ENCODE results near the gene IFNL1.
"Not testable (repeated sequence)": the region's sequence is repeated elsewhere in the genome, so short reads cannot be mapped to it uniquely, and the experiment has no call there.

Gene IFNL1

GRCh38 chr19:39296055-39296645 is at the start of gene IFNL1:
TSS of gene IFNL1 (plus strand) at chr19:39296407. CDS start at chr19:39296422, 15 bp downstream.
- DNase-seq, result no peak

GRCh38 chr19:39246951-39247669 is 49.1 kb upstream of the IFNL1 start:
- DNase-seq, result peak in 26 of 51 donors; percentile 2 to 53 (median 23)

- peak in 1 of 51 donors; percentile 9 for DNase-seq
These were observed 48.2 kb upstream of the IFNL1 start for GRCh38 chr19:39247701-39248664.

- no peak for DNase-seq
These were observed 47.4 kb upstream of the IFNL1 start, which contains the start of gene IFNL4 for GRCh38 chr19:39248806-39249205. TSS of gene IFNL4 (minus strand) at chr19:39248856.

- DNase-seq, result no peak
These were observed 45.1 kb upstream of the IFNL1 start for GRCh38 chr19:39251081-39251480.

- DNase-seq, result no peak
These were observed 44.4 kb upstream of the IFNL1 start for GRCh38 chr19:39251846-39252245.

- no peak for DNase-seq
These were observed 43.7 kb upstream of the IFNL1 start for GRCh38 chr19:39252458-39252857.

GRCh38 chr19:39253374-39254149 is 42.6 kb upstream of the IFNL1 start:
- no peak for DNase-seq

GRCh38 chr19:39254531-39255345 is 41.5 kb upstream of the IFNL1 start:
- DNase-seq, result no peak

- DNase-seq, result no peak
These were observed 39.0 kb upstream of the IFNL1 start for GRCh38 chr19:39257227-39257626.

GRCh38 chr19:39261704-39262103 is 34.5 kb upstream of the IFNL1 start:
- DNase-seq, result no peak

GRCh38 chr19:39262496-39262895 is 33.7 kb upstream of the IFNL1 start:
- DNase-seq, result no peak

- DNase-seq, result no peak
These were observed 32.3 kb upstream of the IFNL1 start for GRCh38 chr19:39263912-39264305.

GRCh38 chr19:39264306-39265290 is 31.6 kb upstream of the IFNL1 start:
- DNase-seq, result peak in 3 of 51 donors; percentile 1 to 10 (median 9)

GRCh38 chr19:39265321-39265916 is 30.8 kb upstream of the IFNL1 start:
- peak in 4 of 51 donors; percentile 3 to 13 (median 10) for DNase-seq

GRCh38 chr19:39268085-39268484 is 28.1 kb upstream of the IFNL1 start, which contains the start of gene IFNL2:
TSS of gene IFNL2 (plus strand) at chr19:39268396. CDS start at chr19:39268569, 173 bp downstream.
- not testable (repeated sequence) for DNase-seq

- DNase-seq, result not testable (repeated sequence)
These were observed 27.5 kb upstream of the IFNL1 start for GRCh38 chr19:39268531-39269223.

- DNase-seq, result not testable (repeated sequence)
These were observed 26.8 kb upstream of the IFNL1 start for GRCh38 chr19:39269369-39269768.
